HG03139 (cell line): Measurements from ENCODE around the gene SIK2.
A peak's percentile ranks its signal among the peaks of the same experiment; 100 is the strongest.
"Not testable (repeated sequence)": the region's sequence is repeated elsewhere in the genome, so short reads cannot be mapped to it uniquely, and the experiment has no call there.

Experiments
- ATAC-seq: cut with Tn5 transposase; IDR thresholded peaks from one replicate; pipeline ENCODE4 v1.9.1; 2021; ENCODE audit not compliant: unreplicated experiment

SIK2 gene

GRCh38 chr11:111694851-111695250 lies 92.6 kb downstream of the SIK2 start:
- no peak for ATAC-seq

GRCh38 chr11:111696556-111696955 lies 94.3 kb downstream of the SIK2 start:
- no peak for ATAC-seq

- ATAC-seq, result peak; percentile 46
Observed at GRCh38 chr11:111697933-111698371, 95.7 kb downstream of the SIK2 start.

- ATAC-seq, result no peak
Observed at GRCh38 chr11:111698852-111699559, 96.8 kb downstream of the SIK2 start.

DNA sequence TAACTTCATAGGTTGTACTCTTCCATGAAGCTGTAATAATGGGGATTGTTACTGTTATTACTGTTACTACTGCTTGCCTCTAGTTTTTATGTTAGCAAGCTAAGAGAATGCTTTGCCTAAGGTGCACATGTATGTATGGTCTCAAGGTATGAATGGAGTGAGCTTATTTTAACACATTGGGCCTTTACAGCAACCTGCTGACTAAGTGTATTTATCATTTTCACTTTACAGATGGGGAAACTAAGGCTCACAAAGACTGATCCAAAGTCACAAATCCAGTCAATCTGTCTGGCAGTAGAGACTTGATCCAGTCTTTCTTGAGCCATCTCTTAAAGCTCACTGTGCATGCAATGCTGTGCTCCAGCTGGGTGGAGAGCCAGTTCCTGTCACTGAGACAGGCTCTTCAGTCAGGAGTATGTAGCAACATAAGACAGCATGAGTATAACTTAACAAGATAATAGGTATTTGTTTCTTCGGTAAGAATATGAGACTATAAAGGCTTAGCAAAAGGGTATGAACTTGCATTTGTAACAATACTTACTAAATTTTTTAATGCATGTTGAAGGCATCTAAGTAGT lies 97.4 kb downstream of the SIK2 start:
- ATAC-seq, result no peak

DNA sequence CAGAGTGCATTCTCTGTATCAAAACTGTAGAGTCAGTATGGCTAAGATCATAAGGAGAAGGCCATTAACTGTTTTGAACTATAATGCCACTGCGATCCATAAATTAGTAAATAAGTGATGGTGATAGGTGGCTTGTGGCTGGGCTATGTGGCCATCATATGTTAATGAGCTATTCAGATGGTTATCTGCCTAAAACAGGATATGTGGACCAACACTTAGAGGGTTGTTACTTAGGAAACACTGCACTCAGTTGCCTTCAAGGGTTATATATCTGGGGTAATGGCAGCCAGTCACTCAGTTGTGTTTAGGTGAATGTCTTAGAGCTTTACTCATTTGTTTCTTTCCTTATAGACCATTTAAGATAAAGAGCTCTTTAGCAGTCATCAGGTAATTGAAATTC lies 97.9 kb downstream of the SIK2 start:
- ATAC-seq, result no peak

GRCh38 chr11:111702623-111703022 lies 100.4 kb downstream of the SIK2 start:
- ATAC-seq, result no peak

DNA sequence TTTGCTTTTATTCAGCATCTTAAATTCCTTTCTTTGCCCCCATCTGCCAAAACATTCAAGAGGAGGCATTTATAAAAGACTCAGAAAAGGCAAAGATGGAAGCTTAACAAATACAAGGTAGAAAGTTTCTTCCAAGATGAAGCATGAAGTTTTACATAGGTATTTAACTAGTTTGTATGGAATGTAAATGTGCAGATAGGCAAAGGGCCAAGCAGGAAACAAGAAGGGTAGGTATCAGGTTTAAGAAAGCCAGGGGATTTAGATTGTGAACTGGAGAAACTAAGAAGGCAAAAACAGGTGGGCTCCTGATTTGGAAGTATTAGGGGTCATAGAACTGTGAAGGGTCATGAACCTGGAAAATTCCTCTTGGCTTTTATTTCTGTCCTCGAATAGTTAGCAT lies 101.3 kb downstream of the SIK2 start:
- no peak for ATAC-seq

GRCh38 chr11:111707039-111707690 lies 104.9 kb downstream of the SIK2 start:
- no peak for ATAC-seq

- no peak for ATAC-seq
Observed at GRCh38 chr11:111707691-111708067, 105.4 kb downstream of the SIK2 start.

DNA sequence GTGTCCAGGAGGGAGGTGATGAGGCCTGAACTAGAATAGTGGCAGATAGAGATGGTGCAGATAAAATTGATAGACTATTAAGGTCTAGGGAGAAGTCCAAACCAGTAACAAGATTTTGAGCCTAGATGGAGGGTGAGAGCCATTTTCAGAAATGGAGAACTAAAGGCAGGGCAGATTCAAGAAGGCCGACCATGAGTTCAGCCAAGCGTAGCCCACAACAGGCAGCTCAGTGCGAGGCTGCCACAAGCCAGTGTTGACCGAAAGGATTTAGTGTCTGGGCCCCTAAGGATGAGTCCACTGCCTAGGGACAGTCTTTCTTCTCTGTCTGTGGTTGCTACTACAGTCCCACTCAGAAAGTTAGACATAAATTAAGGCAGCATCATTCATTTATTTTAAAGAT lies 112.3 kb downstream of the SIK2 start:
- ATAC-seq, result peak; percentile 65

DNA sequence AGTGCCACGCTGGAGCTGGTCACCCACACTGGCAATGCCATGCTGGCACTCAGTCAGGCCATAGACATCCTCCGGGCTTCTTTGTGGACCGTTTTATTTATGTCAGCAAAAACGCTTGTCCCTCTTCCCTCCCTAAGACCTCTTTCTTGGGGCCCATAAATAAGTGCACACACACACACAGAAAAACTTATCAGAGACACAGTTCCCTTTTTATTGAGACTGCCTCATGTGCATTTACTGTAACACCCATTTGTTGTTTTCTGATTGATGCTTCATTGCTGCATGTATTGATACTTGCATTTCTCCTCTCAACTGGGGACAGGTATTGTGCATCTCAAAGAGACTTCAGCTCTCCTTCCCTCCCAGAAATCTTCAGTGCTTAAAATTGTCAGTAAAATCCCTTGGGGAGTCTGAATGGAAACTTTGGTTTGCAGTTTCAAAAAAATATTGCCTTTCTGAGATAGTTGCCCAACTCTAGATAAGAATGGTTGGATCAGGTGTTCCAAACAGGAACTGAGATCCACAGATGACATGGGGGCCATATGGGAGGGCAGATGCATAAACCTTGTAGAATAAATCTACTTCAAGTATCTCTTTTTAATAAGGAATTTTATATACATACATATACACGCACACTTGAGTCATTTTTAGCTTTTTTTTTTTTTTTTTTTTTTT lies 113.0 kb downstream of the SIK2 start:
- no peak for ATAC-seq

GRCh38 chr11:111717660-111718059 lies 115.4 kb downstream of the SIK2 start:
- ATAC-seq, result not testable (repeated sequence)

GRCh38 chr11:111718436-111718835 lies 116.2 kb downstream of the SIK2 start:
- no peak for ATAC-seq

DNA sequence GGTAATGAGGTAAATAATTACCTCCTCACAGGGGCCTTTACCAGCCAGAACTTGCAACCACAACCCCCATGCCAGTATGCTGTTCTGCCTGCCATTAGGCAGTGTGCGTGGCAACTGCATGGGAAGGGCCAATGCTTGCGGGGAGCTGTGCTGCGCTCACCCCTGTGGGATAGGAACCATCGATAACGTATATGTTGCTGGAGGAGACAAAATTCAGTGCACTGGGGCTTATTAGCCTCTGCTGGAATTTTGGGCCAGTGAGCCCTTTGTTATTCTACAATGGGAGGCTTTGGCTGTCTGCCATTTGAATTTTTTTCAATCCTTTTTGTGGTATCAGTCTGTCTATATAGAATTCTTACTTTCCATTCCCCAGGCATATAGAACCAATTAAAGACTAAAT lies 116.6 kb downstream of the SIK2 start:
- no peak for ATAC-seq

DNA sequence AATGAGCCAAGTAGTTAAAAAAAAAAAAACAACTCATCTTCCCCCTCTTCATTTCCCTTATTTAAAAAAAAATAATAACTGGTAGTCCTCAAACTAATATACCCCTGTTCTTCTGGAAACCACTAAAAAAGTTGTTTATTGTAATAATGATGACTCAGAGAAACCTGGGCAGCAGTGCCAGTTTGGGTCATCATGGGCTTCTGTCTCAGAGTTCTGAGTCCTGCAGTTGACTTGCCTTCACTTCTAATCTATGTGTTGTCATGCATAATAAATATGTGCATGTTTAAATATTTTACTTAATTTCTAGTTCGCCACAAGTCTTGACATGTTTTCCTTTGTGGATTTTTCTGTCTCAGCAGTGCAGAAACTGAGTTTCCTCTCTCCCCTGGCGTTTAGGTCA lies 117.1 kb downstream of the SIK2 start:
- ATAC-seq, result no peak

DNA sequence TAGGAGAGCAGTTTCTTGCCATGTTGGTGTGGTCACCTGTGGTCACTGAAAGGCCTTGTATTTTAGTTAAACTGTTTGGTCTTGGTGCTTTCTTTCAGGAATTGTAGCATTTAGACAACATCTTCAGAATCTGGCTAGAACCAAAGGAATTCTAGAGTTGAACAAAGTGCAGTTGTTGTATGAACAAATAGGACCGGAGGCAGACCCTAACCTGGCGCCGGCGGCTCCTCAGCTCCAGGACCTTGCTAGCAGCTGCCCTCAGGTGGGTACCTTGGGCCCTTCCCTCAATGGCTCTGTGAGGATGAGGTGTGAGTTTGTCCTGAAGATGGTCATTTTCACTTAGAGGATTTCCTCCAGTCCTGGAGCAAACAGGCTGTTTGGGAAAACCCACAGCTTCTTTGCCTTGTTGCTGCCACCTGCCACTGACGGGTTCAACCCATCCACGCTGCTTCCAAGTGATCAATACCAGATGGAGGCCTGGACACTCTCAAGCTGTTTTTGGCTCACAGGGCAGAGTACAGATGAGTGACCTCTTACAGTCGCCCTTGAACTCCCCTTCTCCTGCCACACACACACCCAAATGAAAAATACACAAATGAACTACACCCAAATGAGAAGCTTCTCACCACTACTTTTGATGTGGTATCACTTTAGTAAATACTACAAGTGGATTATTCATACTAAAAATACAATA lies 118.7 kb downstream of the SIK2 start:
- no peak for ATAC-seq

GRCh38 chr11:111722501-111722900 lies 120.3 kb downstream of the SIK2 start:
- ATAC-seq, result no peak

GRCh38 chr11:111723595-111723994 lies 121.3 kb downstream of the SIK2 start:
- ATAC-seq, result no peak

GRCh38 chr11:111724615-111725129 lies 122.4 kb downstream of the SIK2 start:
- ATAC-seq, result no peak

DNA sequence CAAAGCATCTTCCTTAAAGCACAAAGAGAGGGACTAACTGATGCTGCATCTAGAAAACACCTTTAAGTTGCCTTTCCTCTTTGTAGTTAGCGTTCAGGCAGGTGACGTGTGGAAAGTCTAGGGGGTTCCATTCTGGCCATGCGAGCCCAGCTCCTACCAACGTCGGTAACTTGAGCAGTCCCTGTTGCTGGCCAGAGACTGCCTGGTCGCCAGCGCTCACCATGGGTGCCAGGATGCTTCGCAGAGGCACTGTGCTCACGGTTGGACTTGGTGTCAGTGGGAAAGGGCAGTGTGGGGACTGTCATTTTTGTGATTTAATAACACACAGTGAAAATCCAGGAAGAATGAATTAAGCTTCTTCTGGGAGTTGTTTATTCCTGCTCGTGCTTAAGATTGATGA lies 123.4 kb downstream of the SIK2 start:
- ATAC-seq, result no peak
